Esophagus muscularis mucosa (tissue), 4 donors: Measurements from ENCODE around the gene SCYL3. TPM values are rescaled to one million over a fixed set of nuclear protein-coding genes. Genes with fewer than 3 reads are reported as not detected.

ENCODE experiments used
- DNase-seq: peaks from one replicate; pipeline ENCODE4 v3.0.0-alpha.2; 2017; ENCODE audit errors: extremely low spot score
- H3K27ac ChIP-seq, 4 donors: fragments of 200-600 bp; sonication (generic); replicated peaks in 1 of 4; 1 replicate in 3 of 4; 2 replicates in 1 of 4; pipeline ENCODE4 v1.5.1; 2016 to 2019; ENCODE audit warnings: mild to moderate bottlenecking in 1 of 4
- H3K27me3 ChIP-seq, 4 donors: fragments of 200-600 bp; sonication (generic); one replicate each; pipeline versions ENCODE4 v1.5.1 to v1.6.0; 2016 to 2019
- H3K36me3 ChIP-seq, 4 donors: fragments of 200-600 bp; sonication (generic); one replicate each; pipeline ENCODE4 v1.5.1; 2016 to 2019
- H3K4me1 ChIP-seq, 4 donors: fragments of 200-600 bp; sonication (generic); one replicate each; pipeline ENCODE4 v1.5.1; 2016 to 2019
- H3K4me3 ChIP-seq, 4 donors: fragments of 200-600 bp; sonication (generic); 1 replicate in 2 of 4; 2 replicates in 2 of 4; pipeline ENCODE4 v1.5.1; 2016 to 2019; ENCODE audit warnings: mild to moderate bottlenecking in 4 of 4, moderate library complexity in 1 of 4
- H3K9me3 ChIP-seq, 4 donors: fragments of 200-600 bp; sonication (generic); 1 replicate in 3 of 4; 2 replicates in 1 of 4; pipeline ENCODE4 v1.5.1; 2016 to 2019
- EP300 ChIP-seq: sonication (generic); formaldehyde crosslinking; IDR thresholded peaks from one replicate; pipeline ENCODE4 v1.6.1; 2017; ENCODE audit warnings: antibody characterized with exemption
- POLR2A ChIP-seq: fragments of 450-650 bp; IDR thresholded peaks from one replicate; pipeline ENCODE4 v1.6.1; 2017; ENCODE audit warnings: antibody characterized with exemption, moderate library complexity, mild to moderate bottlenecking, low read depth
- POLR2AphosphoS5 ChIP-seq, 2 donors: sonication (generic); formaldehyde crosslinking; IDR thresholded peaks; one replicate each; pipeline ENCODE4 v1.6.1; 2017; ENCODE audit warnings: antibody characterized with exemption in 2 of 2
- WGBS: methylation state at CpG from one replicate; pipeline ENCODE4 v1.1.5; 2018; 5-methylcytosine and 5-hydroxymethylcytosine counted together
- intact Hi-C: fragments of 100-400 bp; cut with DNase I; formaldehyde crosslinking; loops from one replicate; pipeline ENCODE4 v1.15.1; 2023
- total RNA-seq, 4 donors: library from RNA; depleted of rRNA; stranded (reverse); fragments of >200 nt; gene quantifications; one replicate each; pipeline versions ENCODE4 v1.1.0 to v1.2.1, GENCODE V29; 2016
- TF ChIP-seq, protein P1 (sequence below), 3 experiments: fragments of 200-600 bp in 2 of 3; fragments of 450-650 bp in 1 of 3; sonication (generic) in 2 of 3; IDR thresholded peaks; one replicate each; pipeline ENCODE4 v1.5.1; 2017 to 2019; ENCODE audit warnings: antibody characterized with exemption in 3 of 3, mild to moderate bottlenecking in 2 of 3, moderate library complexity in 1 of 3

The SCYL3 gene
- total RNA-seq, 4 donors from 2014 or later = 10.2 to 11.8 (median 10.3) TPM

DNA sequence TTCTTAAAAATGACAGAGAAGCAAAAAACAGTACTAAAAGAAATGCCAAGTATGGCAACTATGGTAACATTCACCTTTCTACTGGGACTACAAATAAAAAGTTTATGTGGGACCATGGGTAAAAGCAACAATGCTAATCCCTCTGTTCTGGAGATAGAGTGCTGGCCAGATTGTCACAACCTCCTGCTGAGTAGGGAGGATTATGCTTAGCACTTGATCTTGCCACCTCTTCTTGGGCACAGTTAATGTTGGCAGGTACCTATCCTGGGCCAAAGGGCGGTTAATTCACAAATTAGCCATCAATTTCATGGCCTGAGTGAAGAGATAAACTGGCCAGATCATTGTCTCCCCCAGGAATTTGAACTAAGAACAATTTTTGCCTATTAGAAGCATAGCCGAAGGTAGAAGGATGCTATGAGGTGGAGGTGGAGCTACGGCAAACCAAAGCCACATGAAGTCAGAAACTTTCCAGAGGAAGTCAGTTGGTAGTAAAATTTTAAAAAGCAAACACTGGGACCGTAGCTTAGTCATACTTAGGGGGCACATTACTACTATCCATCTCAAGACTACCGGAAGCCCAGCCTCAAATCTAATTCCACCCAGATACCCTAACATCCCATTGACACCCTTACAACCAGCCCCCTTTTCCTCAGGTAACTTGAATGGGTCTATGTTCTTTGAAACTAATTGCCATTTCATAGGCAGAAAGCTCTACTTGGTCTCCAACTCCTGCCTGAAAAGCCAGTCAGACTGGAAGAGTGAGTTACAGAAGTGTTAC lies 2.7 kb downstream of the SCYL3 start:
- 57% methylated on average over 5 of the region's 5 CpGs for WGBS
- TF ChIP-seq, protein P1, sequence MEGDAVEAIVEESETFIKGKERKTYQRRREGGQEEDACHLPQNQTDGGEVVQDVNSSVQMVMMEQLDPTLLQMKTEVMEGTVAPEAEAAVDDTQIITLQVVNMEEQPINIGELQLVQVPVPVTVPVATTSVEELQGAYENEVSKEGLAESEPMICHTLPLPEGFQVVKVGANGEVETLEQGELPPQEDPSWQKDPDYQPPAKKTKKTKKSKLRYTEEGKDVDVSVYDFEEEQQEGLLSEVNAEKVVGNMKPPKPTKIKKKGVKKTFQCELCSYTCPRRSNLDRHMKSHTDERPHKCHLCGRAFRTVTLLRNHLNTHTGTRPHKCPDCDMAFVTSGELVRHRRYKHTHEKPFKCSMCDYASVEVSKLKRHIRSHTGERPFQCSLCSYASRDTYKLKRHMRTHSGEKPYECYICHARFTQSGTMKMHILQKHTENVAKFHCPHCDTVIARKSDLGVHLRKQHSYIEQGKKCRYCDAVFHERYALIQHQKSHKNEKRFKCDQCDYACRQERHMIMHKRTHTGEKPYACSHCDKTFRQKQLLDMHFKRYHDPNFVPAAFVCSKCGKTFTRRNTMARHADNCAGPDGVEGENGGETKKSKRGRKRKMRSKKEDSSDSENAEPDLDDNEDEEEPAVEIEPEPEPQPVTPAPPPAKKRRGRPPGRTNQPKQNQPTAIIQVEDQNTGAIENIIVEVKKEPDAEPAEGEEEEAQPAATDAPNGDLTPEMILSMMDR (IDR thresholded peaks at IDR 0.05) = no peak
- TF ChIP-seq POLR2A (no peak), EP300 (no peak), POLR2AphosphoS5 (IDR thresholded peaks at IDR 0.05) (no peak)
- intact Hi-C loops = loop anchor here (5.0 kb wide), 1 partner anchor 94 kb away; a partner anchor contains a TSS

DNA sequence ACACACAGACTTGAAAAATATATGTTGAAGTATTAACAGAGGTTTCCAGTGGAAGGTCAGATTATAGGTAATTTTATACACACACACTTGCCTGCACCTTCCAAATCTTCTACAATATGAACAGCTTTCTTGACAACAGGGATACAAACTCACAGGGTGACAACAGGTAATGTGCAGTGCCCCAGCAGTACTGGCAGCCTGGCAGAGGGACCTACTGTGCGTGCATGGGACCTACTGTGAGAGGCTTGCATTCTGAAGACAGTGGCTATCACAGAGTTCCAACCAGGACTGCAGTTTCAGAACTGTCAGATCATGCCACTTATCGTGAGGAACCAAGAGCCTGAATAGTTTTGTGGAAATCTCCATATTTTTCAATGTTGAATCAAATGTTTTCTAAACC lies 3.8 kb downstream of the SCYL3 start:
- WGBS = 98% methylated on average over 2 of the region's 2 CpGs
- Histone ChIP-seq H3K4me1 (peaks cover 11 to 42% (median 21%) of the 10 kb centered on the region in 4 donors), H3K27me3 (no peaks in the 10 kb centered on the region), H3K27ac (no peak overlapping the region), H3K36me3 (peaks cover 0 to 38% (median 17%) of the 10 kb centered on the region in 4 donors), H3K9me3 (no peaks in the 10 kb centered on the region), H3K4me3 (no peak overlapping the region)
- no peak for DNase-seq
- TF ChIP-seq EP300 (no peak), POLR2A (no peak), POLR2AphosphoS5 (IDR thresholded peaks at IDR 0.05) (no peak)
- TF ChIP-seq, protein P1 (IDR thresholded peaks at IDR 0.05) = no peak
- intact Hi-C loops = loop anchor here (5.0 kb wide), 1 partner anchor 93 kb away; a partner anchor contains a TSS

More for the DNA sequence above, 2.7 kb downstream of the SCYL3 start:
- Histone ChIP-seq H3K27me3 (no peaks in the 10 kb centered on the region), H3K9me3 (no peaks in the 10 kb centered on the region), H3K4me1 (peaks cover 11 to 37% (median 21%) of the 10 kb centered on the region in 4 donors), H3K4me3 (no peak overlapping the region), H3K27ac (no peak overlapping the region), H3K36me3 (peaks cover 0 to 28% (median 15%) of the 10 kb centered on the region in 4 donors)
- no peak for DNase-seq

DNA sequence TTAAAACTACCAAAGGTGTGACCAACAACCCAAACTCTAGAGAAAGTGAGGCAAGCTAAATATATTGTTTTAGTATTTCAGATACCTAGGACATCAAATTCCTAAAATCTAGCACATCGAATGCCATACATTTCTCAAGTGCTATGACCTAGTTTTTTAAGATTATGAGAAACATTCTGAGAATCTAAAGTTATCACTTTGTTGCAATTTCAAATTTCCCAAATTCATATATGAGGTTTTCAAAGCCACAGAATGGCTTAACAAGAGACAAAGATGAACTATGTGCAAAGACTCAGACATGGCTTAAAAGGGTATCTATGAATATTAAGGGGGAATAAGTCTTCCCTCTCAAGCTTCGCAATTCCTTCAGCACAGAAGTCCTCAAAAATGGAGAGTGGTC lies 6.8 kb downstream of the SCYL3 start:
- TF ChIP-seq, protein P1 (IDR thresholded peaks at IDR 0.05) = no peak
- TF ChIP-seq POLR2AphosphoS5 (IDR thresholded peaks at IDR 0.05) = no peak
- Histone ChIP-seq H3K27me3 (no peaks in the 10 kb centered on the region), H3K4me1 (peaks cover 3 to 28% (median 12%) of the 10 kb centered on the region in 4 donors), H3K4me3 (no peak overlapping the region), H3K27ac (no peak overlapping the region), H3K9me3 (no peaks in the 10 kb centered on the region), H3K36me3 (peaks cover 0 to 59% (median 29%) of the 10 kb centered on the region in 4 donors)
- no peak for DNase-seq
- intact Hi-C loops = no loop called here
- 100% methylated on average over 2 of the region's 2 CpGs for WGBS

DNA sequence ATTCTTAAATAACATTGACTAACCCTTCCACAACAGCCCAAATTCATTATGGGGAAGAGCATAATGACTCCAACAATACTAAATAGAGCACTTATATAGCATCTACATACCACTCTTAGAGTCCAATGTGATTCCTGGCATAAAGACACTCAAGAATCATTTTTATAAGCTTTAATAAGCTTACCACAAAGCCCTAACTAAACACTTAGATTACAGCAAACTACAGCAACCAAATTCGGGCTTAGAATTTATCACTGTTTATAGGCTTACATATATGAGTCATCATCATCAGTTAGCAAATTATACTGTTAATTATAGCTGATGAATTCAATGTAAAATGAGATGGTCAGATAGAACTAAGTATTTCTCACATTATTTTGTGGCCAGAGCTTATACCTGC lies 7.3 kb downstream of the SCYL3 start:
- DNase-seq = no peak
- no peaks in the 10 kb centered on the region for H3K27me3 ChIP-seq
- H3K27ac ChIP-seq = no peak overlapping the region
- peaks cover 0 to 61% (median 32%) of the 10 kb centered on the region in 4 donors for H3K36me3 ChIP-seq
- TF ChIP-seq EP300 = no peak
- TF ChIP-seq, protein P1 (IDR thresholded peaks at IDR 0.05) = no peak
- no peak for TF ChIP-seq POLR2AphosphoS5 (IDR thresholded peaks at IDR 0.05)
- no peak for TF ChIP-seq POLR2A
- H3K4me1 ChIP-seq = peaks cover 0 to 23% (median 7%) of the 10 kb centered on the region in 4 donors
- H3K4me3 ChIP-seq = no peak overlapping the region
- no peaks in the 10 kb centered on the region for H3K9me3 ChIP-seq
- intact Hi-C loops = no loop called here
- WGBS = 86% methylated on average over 1 of the region's 1 CpG
